K562 (cell line): Measurements from ENCODE around the gene TMEM267. TPM values are rescaled to one million over a fixed set of nuclear protein-coding genes. Genes with fewer than 3 reads are reported as not detected.

ENCODE experiments used
- ARHGAP35 ChIP-seq: fragments of 450-650 bp; IDR thresholded peaks from 2 replicates; pipeline ENCODE4 v1.6.1; 2018; ENCODE audit not compliant: partially characterized antibody
- ATF4 ChIP-seq: fragments of 450-650 bp; formaldehyde crosslinking; IDR thresholded peaks from 2 replicates; pipeline ENCODE4 v1.4.0; 2022; ENCODE audit warnings: mild to moderate bottlenecking, moderate library complexity
- CEBPB ChIP-seq: fragments of 450-650 bp; IDR thresholded peaks from 2 replicates; pipeline ENCODE4 v1.6.1; 2016; ENCODE audit warnings: missing genetic modification characterization, missing compliant biosample characterization
- KAT7 ChIP-seq: sonication (generic); formaldehyde crosslinking; IDR thresholded peaks from 2 replicates; pipeline ENCODE4 v1.8.0; 2022; ENCODE audit warnings: missing genetic modification reagents, mild to moderate bottlenecking, borderline replicate concordance
- LCOR ChIP-seq: sonication (generic); formaldehyde crosslinking; IDR thresholded peaks from 2 replicates; pipeline ENCODE4 v1.8.0; 2022; ENCODE audit warnings: mild to moderate bottlenecking, missing genetic modification reagents
- MEF2A ChIP-seq: IDR thresholded peaks from 2 replicates; pipeline ENCODE4 v1.6.1; 2011; ENCODE audit warnings: low read depth, mild to moderate bottlenecking, low read length, moderate library complexity; ENCODE audit not compliant: control insufficient read depth
- RBM34 ChIP-seq: fragments of 200-400 bp; formaldehyde crosslinking; IDR thresholded peaks from 2 replicates; pipeline ENCODE4 v1.6.1; 2018; ENCODE audit warnings: low read length, borderline replicate concordance; ENCODE audit not compliant: insufficient read depth
- SMARCB1 ChIP-seq: IDR thresholded peaks from 2 replicates; pipeline ENCODE4 v1.6.1; 2011; ENCODE audit warnings: improper control_type of control experiment, low read depth; ENCODE audit not compliant: insufficient read length
- SREBF1 ChIP-seq: fragments of 150-350 bp; IDR thresholded peaks from 2 replicates; pipeline ENCODE4 v1.6.1; 2014; ENCODE audit warnings: antibody characterized with exemption, low read depth, low read length, borderline replicate concordance
- SRSF7 ChIP-seq: fragments of 200-400 bp; formaldehyde crosslinking; optimal IDR thresholded peaks from 2 replicates; pipeline ENCODE3; 2017; ENCODE audit warnings: mild to moderate bottlenecking, low read depth, low read length
- TAF1 ChIP-seq: IDR thresholded peaks from 2 replicates; pipeline ENCODE4 v1.6.1; 2011; ENCODE audit warnings: mild to moderate bottlenecking, low read length, moderate library complexity; ENCODE audit not compliant: insufficient read depth, control insufficient read depth, severe bottlenecking; ENCODE audit errors: extremely low read depth
- TCF3 ChIP-seq: sonication (generic); formaldehyde crosslinking; IDR thresholded peaks from 2 replicates; pipeline ENCODE4 v1.4.0; 2020; ENCODE audit warnings: mild to moderate bottlenecking, missing genetic modification reagents
- YBX1 ChIP-seq: fragments of 450-650 bp; IDR thresholded peaks from 2 replicates; pipeline ENCODE4 v1.7.1; 2016; ENCODE audit warnings: mild to moderate bottlenecking
- ZNF408 ChIP-seq: fragments of 250-450 bp; sonication (Bioruptor Pico); IDR thresholded peaks from 2 replicates; pipeline ENCODE4 v1.4.0; 2020; ENCODE audit warnings: low read depth, mild to moderate bottlenecking, moderate library complexity
- ZNF609 ChIP-seq: sonication (generic); formaldehyde crosslinking; IDR thresholded peaks from 2 replicates; pipeline ENCODE4 v1.8.1; 2023; ENCODE audit warnings: missing genetic modification reagents, mild to moderate bottlenecking, borderline replicate concordance
- ZNF75A ChIP-seq: fragments of 450-650 bp; formaldehyde crosslinking; IDR thresholded peaks from 2 replicates; pipeline ENCODE4 v1.4.0; 2020; ENCODE audit warnings: mild to moderate bottlenecking
- polyA plus RNA-seq, 8 experiments: library from polyadenylated mRNA; depleted of rRNA in 4 of 8; stranded (reverse) in 5 of 8; unstranded in 3 of 8; fragments of >200 nt; fragmentation: Nextera tagmentation in 2 of 8; fragmentation: Illumina TruSeq in 1 of 8; extraction: Ambion mirVana in 2 of 8; extraction: Trizol in 1 of 8; gene quantifications; 2 replicates each; pipeline versions ENCODE4 v1.2.1 to v1.2.3, GENCODE V29; 2011 to 2014; ENCODE audit warnings: inconsistent platforms in 1 of 8, missing spikeins in 1 of 8
- total RNA-seq, 7 experiments: library from RNA; depleted of rRNA in 6 of 7; stranded (reverse); fragments of >200 nt in 6 of 7; fragmentation: Illumina TruSeq in 2 of 7; extraction: Trizol in 2 of 7; gene quantifications; 2 replicates each; pipeline versions ENCODE4 v1.2.1 to v1.2.3, GENCODE V29; 2011 to 2021; ENCODE audit warnings: low replicate concordance in 1 of 7
- TF ChIP-seq, protein P1 (sequence below): fragments of 450-650 bp; IDR thresholded peaks from 2 replicates; pipeline ENCODE4 v1.6.1; 2018; ENCODE audit warnings: mild to moderate bottlenecking, low read depth; ENCODE audit not compliant: partially characterized antibody
- TF ChIP-seq, protein P2 (sequence below): fragments of 250-450 bp; sonication (Bioruptor Pico); IDR thresholded peaks from 2 replicates; pipeline ENCODE4 v1.8.0; 2021; ENCODE audit warnings: moderate library complexity, mild to moderate bottlenecking, inconsistent platforms
- TF ChIP-seq, protein P3 (sequence below): fragments of 250-450 bp; sonication (Bioruptor Pico); IDR thresholded peaks from 2 replicates; pipeline ENCODE4 v1.5.0; 2021

TMEM267 gene
- total and polyA plus RNA-seq, 9 of the 15 experiments (the other 6 are each of a cell fraction or from before 2014, with no cell fraction given): 8.1 to 61.1 (median 17.8) TPM

DNA sequence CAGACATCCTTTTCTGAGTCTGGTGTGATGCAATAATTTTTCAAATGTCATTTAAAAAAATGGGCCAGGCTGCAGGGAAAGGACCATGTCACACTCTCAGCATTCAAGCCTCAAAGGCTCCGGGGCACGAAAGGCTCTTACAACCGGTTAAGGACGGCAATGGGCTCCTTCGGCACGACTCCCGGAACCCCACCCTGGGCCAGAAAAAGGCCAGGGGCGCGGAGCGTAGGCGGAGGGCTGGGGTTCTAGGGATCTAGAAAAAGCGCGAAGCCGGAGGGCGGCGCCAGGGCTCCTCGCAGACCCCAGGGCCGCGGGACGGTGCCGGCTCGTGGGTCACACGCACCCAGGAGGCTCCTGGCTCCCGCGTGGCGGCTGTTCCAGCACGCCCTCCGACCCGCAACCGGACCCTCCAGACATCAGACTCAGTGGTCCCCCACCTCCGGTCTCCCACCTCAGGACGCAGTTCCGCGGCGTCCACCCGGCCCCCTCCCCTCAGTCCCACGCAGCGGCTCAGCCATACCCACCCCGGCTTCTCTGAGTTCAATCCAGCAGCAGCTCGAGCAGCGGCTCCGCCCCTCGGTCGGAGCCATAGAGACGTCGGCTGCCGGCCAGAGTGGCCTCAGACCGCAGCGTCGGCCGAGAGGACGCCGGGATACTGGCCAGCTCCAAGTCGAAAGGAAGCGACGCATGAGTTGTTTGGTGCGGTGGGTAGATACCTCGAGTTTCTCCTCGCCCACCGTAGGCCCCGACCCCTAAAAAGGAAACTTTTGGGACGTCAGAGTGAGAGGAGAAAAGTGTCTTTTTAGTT lies at the start of gene TMEM267 (continued):
- TF ChIP-seq ZNF609 (no peak), SRSF7 (no peak), ARHGAP35 (no peak), MEF2A (no peak), ATF4 (CRISPR knock-in tag) (peak; percentile 71), RBM34 (no peak), ZNF75A (CRISPR knock-in tag) (no peak), KAT7 (CRISPR knock-in tag) (peak; percentile 40; the same call in 1 of the 2 replicates), TAF1 (peak; percentile 97), ZNF408 (CRISPR knock-in tag) (no peak), SMARCB1 (no peak), TCF3 (CRISPR knock-in tag) (peak; percentile 34; the same call in 1 of the 2 replicates), SREBF1 (no peak), LCOR (CRISPR knock-in tag) (0 out of 2 replicates have a peak, but pooled peaks have one; percentile 44), YBX1 (no peak), CEBPB (peak; percentile 99)
- TF ChIP-seq, protein P1, sequence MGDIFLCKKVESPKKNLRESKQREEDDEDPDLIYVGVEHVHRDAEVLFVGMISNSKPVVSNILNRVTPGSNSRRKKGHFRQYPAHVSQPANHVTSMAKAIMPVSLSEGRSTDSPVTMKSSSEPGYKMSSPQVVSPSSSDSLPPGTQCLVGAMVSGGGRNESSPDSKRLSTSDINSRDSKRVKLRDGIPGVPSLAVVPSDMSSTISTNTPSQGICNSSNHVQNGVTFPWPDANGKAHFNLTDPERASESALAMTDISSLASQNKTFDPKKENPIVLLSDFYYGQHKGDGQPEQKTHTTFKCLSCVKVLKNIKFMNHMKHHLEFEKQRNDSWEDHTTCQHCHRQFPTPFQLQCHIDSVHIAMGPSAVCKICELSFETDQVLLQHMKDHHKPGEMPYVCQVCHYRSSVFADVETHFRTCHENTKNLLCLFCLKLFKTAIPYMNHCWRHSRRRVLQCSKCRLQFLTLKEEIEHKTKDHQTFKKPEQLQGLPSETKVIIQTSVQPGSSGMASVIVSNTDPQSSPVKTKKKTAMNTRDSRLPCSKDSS: no peak
- TF ChIP-seq, protein P2, sequence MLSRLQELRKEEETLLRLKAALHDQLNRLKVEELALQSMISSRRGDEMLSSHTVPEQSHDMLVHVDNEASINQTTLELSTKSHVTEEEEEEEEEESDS (CRISPR knock-in tag): no peak
- TF ChIP-seq, protein P3, sequence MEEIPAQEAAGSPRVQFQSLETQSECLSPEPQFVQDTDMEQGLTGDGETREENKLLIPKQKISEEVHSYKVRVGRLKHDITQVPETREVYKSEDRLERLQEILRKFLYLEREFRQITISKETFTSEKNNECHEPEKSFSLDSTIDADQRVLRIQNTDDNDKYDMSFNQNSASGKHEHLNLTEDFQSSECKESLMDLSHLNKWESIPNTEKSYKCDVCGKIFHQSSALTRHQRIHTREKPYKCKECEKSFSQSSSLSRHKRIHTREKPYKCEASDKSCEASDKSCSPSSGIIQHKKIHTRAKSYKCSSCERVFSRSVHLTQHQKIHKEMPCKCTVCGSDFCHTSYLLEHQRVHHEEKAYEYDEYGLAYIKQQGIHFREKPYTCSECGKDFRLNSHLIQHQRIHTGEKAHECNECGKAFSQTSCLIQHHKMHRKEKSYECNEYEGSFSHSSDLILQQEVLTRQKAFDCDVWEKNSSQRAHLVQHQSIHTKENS: no peak
